ENCODE data around the gene KIF1B. TPM values are rescaled to one million over a fixed set of nuclear protein-coding genes. Genes with fewer than 3 reads are reported as not detected.
A peak's percentile ranks its signal among the peaks of the same experiment; 100 is the strongest.

Gene KIF1B
- total RNA-seq, 4 donors from 2014 or later: 53.0 to 78.2 (median 64.8) TPM

DNA sequence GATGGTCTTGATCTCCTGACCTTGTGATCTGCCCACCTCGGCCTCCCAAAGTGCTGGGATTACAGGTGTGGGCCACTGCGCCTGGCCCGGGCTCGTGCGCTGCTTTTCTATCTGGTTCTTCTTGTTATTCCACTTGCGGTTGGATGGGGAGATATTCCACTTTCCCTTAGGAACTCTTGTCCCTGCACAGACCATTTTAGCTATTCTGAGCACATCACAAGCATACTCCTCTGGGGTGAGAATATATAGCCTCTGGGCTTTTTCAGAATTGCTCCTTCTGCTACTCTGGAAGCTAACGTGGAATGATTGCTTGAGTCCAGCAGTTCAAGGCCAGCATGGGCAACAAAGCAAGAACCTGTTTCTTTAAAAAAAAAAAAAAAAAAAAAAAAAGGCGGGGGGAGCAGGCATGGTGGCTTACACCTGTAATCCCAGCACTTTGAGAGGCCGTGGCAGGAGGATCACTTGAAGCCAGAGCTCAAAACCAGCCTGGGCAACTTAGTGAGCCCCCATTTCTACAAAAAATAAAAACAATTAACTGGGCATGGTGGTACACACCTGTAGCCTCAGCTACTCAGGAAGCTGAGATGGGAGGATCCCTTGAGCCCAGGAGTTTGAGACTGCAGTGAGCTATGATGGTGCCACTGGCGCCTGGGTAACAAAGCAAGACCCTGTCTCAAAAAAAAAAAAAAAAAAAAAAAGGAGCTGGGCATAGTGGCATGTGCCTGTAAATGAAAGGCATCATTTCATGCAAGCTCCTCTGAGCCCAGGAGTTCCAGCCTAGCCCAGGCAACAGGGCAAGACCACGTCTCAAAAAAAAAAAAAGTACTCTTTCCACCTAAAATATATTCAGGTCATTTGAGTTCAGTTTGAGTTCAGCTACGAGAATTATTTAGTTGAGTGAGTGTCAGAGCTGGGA is 176.6 kb downstream of the KIF1B start:
- WGBS: 80% methylated on average over 12 of the region's 12 CpGs
- Histone ChIP-seq H3K9me3 (no peaks in the 10 kb centered on the region), H3K36me3 (peaks cover 0 to 15% (median 4%) of the 10 kb centered on the region in 4 donors), H3K4me3 (peak overlapping the region in 1 of 4 donors; percentile 27), H3K4me1 (peaks cover 6 to 26% (median 22%) of the 10 kb centered on the region in 4 donors), H3K27ac (replicated peaks in 1 of 4) (peak overlapping the region; percentile 64 to 74 (median 68)), H3K27me3 (no peaks in the 10 kb centered on the region)
- no peak for DNase-seq (ENCODE audit: extremely low spot score)
- TF ChIP-seq, protein P1, sequence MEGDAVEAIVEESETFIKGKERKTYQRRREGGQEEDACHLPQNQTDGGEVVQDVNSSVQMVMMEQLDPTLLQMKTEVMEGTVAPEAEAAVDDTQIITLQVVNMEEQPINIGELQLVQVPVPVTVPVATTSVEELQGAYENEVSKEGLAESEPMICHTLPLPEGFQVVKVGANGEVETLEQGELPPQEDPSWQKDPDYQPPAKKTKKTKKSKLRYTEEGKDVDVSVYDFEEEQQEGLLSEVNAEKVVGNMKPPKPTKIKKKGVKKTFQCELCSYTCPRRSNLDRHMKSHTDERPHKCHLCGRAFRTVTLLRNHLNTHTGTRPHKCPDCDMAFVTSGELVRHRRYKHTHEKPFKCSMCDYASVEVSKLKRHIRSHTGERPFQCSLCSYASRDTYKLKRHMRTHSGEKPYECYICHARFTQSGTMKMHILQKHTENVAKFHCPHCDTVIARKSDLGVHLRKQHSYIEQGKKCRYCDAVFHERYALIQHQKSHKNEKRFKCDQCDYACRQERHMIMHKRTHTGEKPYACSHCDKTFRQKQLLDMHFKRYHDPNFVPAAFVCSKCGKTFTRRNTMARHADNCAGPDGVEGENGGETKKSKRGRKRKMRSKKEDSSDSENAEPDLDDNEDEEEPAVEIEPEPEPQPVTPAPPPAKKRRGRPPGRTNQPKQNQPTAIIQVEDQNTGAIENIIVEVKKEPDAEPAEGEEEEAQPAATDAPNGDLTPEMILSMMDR (IDR thresholded peaks at IDR 0.05): no peak
- TF ChIP-seq POLR2A (IDR thresholded peaks at IDR 0.05; ENCODE audit: low read depth) (no peak), POLR2AphosphoS5 (IDR thresholded peaks at IDR 0.05) (no peak), EP300 (IDR thresholded peaks at IDR 0.05) (no peak)
- intact Hi-C loops (cut with DNase I): no loop called here

DNA sequence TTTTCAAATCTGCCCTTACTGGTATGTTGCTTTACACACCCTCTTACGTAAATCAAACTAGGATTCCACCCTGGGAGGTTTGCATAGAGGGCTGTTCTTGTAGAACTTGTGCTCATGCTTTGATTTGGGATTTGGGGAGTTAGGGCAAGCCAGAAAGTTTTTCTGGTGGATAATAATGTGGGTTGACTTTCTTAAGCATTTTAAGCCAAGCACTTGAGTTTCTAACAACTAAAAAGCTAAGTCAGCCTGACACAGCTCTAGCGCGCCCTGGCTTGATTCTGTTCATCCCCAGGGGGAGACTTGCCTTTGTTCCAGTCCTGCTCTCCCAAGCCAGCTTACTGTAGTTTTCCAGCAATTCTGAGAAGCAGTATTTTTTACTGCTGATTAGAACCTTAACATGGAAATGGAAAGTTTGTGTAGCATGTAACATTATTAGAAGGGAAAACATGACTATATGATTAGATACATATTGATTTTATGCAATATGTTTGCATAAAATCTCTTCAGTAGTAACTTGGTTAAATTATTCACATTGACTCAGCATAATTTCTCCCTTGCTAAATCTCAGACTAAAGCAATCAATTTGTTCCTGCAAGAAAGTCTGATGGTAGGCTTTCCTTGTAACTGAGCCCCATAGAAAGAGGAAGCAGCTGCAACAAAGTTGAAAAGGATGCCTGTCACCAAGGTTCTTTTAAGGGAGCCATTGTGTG is 177.5 kb downstream of the KIF1B start:
- Histone ChIP-seq H3K36me3 (peaks cover 0 to 14% (median under 1%) of the 10 kb centered on the region in 4 donors), H3K27me3 (no peaks in the 10 kb centered on the region), H3K27ac (replicated peaks in 1 of 4) (peak overlapping the region; percentile 64 to 74 (median 68)), H3K9me3 (no peaks in the 10 kb centered on the region), H3K4me1 (peaks cover 6 to 26% (median 22%) of the 10 kb centered on the region in 4 donors), H3K4me3 (peak overlapping the region in 2 of 4 donors; percentile 21 to 27)
- no peak for DNase-seq (ENCODE audit: extremely low spot score)
- TF ChIP-seq, protein P1 (IDR thresholded peaks at IDR 0.05): no peak
- intact Hi-C loops (cut with DNase I): no loop called here
- 21% methylated on average over 3 of the region's 3 CpGs for WGBS

DNA sequence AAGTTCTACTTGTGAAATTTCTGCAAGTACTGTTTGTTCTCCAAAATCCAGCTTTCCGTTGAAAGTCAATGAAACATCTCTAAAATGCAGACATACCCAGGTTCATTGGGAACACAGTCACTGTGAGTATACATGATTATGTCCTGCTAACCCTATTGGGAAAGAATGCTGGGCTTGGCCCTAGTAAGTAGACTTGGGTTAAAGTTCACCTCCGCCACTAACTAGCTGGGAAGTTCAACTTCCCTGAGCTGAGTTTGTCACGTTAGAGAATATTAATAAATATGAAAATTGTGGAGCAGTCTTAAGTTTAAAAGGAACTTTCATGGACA is 178.0 kb downstream of the KIF1B start:
- intact Hi-C loops (cut with DNase I): no loop called here
- no peak overlapping the region for H3K4me3 ChIP-seq
- DNase-seq (ENCODE audit: extremely low spot score): no peak
- H3K9me3 ChIP-seq: no peaks in the 10 kb centered on the region
- H3K27me3 ChIP-seq: no peaks in the 10 kb centered on the region
- 75% methylated on average over 3 of the region's 3 CpGs for WGBS
- H3K36me3 ChIP-seq: peaks cover 0 to 11% (median 0%) of the 10 kb centered on the region in 4 donors
- H3K4me1 ChIP-seq: peaks cover 6 to 26% (median 22%) of the 10 kb centered on the region in 4 donors
- TF ChIP-seq EP300 (IDR thresholded peaks at IDR 0.05) (no peak), POLR2AphosphoS5 (IDR thresholded peaks at IDR 0.05) (no peak), POLR2A (IDR thresholded peaks at IDR 0.05; ENCODE audit: low read depth) (no peak)
- TF ChIP-seq, protein P1 (IDR thresholded peaks at IDR 0.05): no peak
- peak overlapping the region; percentile 11 to 74 (median 66) for H3K27ac ChIP-seq (replicated peaks in 1 of 4)

DNA sequence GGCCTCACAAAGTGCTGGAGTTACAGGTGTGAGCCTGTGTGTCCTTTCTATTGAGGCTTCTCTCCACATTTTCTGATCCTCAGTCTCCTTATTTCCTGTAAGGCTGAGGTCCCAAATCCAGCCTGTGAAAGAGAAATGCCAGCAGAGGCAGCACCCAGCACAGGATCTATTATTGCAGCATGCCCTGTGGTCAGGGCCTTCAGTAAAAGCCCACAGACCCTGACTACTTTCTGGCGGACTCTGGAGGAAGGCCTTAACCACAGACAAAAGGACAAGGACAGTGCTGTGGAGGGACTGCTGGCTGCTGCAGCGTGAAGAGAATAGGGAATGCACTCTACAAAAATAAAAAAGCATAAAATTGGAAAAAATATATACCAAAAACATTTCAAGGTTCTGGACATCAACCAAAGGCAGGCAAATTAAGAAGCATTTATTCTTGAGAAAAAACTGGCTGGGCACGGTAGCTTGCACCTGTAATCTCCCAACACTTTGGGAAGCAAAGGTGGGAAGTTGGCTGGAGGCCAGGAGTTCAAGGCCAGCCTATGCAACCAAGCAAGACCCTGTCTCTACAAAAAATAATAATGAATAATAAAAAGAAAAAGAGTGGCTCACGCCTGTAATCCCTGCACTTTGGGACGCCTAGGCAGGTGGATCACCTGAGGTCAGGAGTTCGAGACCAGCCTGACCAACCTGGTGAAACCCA is 179.1 kb downstream of the KIF1B start:
- 92% methylated on average over 6 of the region's 6 CpGs for WGBS
- TF ChIP-seq POLR2A (IDR thresholded peaks at IDR 0.05; ENCODE audit: low read depth) (no peak), EP300 (IDR thresholded peaks at IDR 0.05) (no peak), POLR2AphosphoS5 (IDR thresholded peaks at IDR 0.05) (no peak)
- TF ChIP-seq, protein P1 (IDR thresholded peaks at IDR 0.05): no peak
- Histone ChIP-seq H3K4me3 (no peak overlapping the region), H3K9me3 (peaks cover 0 to 9% (median 0%) of the 10 kb centered on the region in 4 donors), H3K27me3 (no peaks in the 10 kb centered on the region), H3K27ac (replicated peaks in 1 of 4) (peak overlapping the region in 1 of 4 donors; percentile 74), H3K4me1 (peaks cover 6 to 26% (median 22%) of the 10 kb centered on the region in 4 donors), H3K36me3 (peaks cover 0 to 7% (median 0%) of the 10 kb centered on the region in 4 donors)
- intact Hi-C loops (cut with DNase I): no loop called here
- no peak for DNase-seq (ENCODE audit: extremely low spot score)
